Adrenal gland (tissue), 5 donors: ENCODE results near the gene TIMM50.

ENCODE experiments used
- POLR2A ChIP-seq, 2 donors: fragments of 450-650 bp; IDR thresholded peaks; one replicate each; pipeline ENCODE4 v1.6.1; 2017; ENCODE audit warnings: antibody characterized with exemption in 2 of 2, mild to moderate bottlenecking in 2 of 2, moderate library complexity in 1 of 2
- TF ChIP-seq, protein P1 (sequence below), 6 experiments: fragments of 450-650 bp in 4 of 6; fragments of 200-600 bp in 2 of 6; sonication (generic) in 1 of 6; IDR thresholded peaks; 1 replicate in 5 of 6; 2 replicates in 1 of 6; pipeline versions ENCODE4 v1.5.1 to v1.8.0; 2016 to 2021; ENCODE audit warnings: antibody characterized with exemption in 6 of 6, mild to moderate bottlenecking in 2 of 6, moderate library complexity in 1 of 6
- donor health status: DM: no; HTN: no; CAD: no.

DNA sequence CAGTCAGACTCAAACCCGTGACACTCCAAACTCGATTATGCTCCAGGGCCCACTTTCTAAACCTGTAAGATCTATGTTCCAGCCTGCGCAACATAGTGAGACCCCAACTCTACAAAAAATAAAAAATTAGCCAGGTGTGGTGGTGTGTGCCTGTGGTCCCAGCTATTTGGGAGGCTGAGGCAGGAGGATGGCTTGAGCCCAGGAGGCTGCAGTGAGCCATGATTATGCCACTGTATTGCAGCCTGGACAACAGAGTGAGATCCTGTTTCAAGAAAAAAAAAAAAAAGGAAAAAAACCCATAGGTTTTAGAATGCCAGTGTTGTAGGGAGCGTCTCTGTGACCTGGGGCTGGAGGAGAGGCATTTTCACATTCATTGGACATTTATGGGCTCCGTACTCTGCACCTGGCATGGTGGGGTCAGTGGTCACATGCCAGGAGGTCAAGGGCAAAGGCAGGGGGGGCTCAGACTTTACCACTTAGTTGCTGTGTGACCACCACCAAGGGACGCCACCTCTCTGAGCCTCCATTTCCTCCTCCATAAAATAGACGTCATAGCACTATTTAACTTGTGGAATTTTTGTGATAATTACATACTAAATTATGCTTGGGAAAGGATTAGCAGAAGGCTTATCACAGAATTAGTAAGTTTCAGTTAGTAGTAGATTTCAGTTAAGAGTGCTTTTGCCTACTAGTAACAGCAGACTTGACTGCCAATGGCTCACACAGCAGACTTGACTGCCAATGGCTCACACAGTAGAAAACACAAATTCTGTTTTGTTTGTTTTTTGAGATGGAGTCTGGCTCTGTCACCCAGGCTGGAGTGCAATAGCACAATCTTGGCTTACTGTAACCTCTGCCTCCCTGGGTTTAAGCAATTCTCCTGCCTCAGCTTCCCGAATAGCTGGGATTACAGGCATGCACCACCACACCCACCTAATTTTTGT, 40.2 kb downstream of the TIMM50 start:
- TF ChIP-seq, protein P1, sequence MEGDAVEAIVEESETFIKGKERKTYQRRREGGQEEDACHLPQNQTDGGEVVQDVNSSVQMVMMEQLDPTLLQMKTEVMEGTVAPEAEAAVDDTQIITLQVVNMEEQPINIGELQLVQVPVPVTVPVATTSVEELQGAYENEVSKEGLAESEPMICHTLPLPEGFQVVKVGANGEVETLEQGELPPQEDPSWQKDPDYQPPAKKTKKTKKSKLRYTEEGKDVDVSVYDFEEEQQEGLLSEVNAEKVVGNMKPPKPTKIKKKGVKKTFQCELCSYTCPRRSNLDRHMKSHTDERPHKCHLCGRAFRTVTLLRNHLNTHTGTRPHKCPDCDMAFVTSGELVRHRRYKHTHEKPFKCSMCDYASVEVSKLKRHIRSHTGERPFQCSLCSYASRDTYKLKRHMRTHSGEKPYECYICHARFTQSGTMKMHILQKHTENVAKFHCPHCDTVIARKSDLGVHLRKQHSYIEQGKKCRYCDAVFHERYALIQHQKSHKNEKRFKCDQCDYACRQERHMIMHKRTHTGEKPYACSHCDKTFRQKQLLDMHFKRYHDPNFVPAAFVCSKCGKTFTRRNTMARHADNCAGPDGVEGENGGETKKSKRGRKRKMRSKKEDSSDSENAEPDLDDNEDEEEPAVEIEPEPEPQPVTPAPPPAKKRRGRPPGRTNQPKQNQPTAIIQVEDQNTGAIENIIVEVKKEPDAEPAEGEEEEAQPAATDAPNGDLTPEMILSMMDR (IDR thresholded peaks at IDR 0.05): no peak
- no peak for TF ChIP-seq POLR2A (IDR thresholded peaks at IDR 0.05)
